PFSK-1 (cell line): ENCODE measurements around the gene ITFG2.

ENCODE experiments used
- FOXP2 ChIP-seq: optimal IDR thresholded peaks from 2 replicates; pipeline ENCODE3; 2011; ENCODE audit warnings: borderline replicate concordance, control low read depth, inconsistent platforms; ENCODE audit not compliant: insufficient read depth; ENCODE audit errors: extremely low read length, extremely low read depth
- POLR2AphosphoS5 ChIP-seq: IDR thresholded peaks from 2 replicates; pipeline ENCODE4 v1.6.1; 2012; ENCODE audit warnings: low read depth, mild to moderate bottlenecking, control low read depth, low read length, moderate library complexity
- TAF1 ChIP-seq: IDR thresholded peaks from 2 replicates; pipeline ENCODE4 v1.6.1; 2012; ENCODE audit warnings: low read length, control low read depth, borderline replicate concordance; ENCODE audit not compliant: insufficient read depth

DNA sequence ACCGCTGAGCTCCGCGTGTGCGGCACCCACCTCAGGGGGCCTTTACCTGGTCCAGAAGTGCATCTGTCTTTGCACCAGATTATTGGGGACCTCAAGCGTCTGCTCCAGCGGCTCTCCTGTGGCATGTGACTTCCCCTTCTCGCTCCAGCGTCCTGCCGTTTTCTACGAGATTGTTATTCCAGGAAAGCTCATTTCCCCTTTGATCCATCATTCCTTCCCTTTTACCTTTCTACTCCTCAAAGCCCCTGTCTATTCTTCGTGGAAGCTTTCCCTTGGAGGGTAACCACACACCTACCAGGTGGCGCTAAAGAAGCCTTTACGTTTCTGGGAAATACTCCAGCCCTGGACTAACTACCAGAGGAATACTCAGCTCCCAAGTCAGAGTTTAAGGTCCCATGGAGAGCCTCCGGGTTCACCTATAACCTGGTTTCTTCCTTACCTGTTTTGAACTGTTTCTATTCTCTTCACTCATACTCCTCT, 16.2 kb upstream of the ITFG2 start:
- TF ChIP-seq POLR2AphosphoS5, result no peak
- TF ChIP-seq TAF1, result 0 out of 2 replicates have a peak, but pooled peaks have one; percentile 1
- no peak for TF ChIP-seq FOXP2
